Vagina (tissue), 2 donors: ENCODE data around the gene DOC2B.
"Not testable (repeated sequence)": the region's sequence is repeated elsewhere in the genome, so short reads cannot be mapped to it uniquely, and the experiment has no call there.

ENCODE experiments used
- POLR2A ChIP-seq, 2 donors: fragments of 450-650 bp; IDR thresholded peaks; one replicate each; pipeline ENCODE4 v1.6.1; 2017; ENCODE audit warnings: antibody characterized with exemption in 2 of 2, mild to moderate bottlenecking in 2 of 2, moderate library complexity in 2 of 2
- TF ChIP-seq, protein P1 (sequence below), 3 experiments: fragments of 450-650 bp in 2 of 3; fragments of 200-600 bp in 1 of 3; sonication (generic) in 1 of 3; IDR thresholded peaks; one replicate each; pipeline ENCODE4 v1.5.1; 2017 to 2019; ENCODE audit warnings: antibody characterized with exemption in 3 of 3, mild to moderate bottlenecking in 2 of 3, moderate library complexity in 2 of 3

DNA sequence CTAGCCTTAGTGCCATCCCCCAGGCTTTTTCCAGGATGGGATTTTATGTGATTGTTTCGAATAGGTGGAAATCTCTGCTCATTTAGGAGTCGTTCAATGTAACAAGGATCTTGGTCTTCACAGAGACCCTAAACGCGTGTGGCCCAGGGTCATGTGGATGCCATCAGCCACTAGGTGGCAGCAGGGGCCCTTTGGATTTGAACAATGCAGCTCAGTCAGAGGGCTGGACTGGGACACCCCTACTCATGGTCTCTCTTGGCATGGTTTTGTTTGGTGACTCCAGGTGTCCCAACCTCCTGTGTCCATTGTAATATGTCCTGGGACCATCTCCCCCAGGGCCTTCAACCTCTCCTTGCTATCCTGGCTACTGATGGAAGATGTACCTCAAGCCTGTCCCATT lies 44.9 kb downstream of the DOC2B start:
- TF ChIP-seq POLR2A (IDR thresholded peaks at IDR 0.05): not testable (repeated sequence)
- TF ChIP-seq, protein P1, sequence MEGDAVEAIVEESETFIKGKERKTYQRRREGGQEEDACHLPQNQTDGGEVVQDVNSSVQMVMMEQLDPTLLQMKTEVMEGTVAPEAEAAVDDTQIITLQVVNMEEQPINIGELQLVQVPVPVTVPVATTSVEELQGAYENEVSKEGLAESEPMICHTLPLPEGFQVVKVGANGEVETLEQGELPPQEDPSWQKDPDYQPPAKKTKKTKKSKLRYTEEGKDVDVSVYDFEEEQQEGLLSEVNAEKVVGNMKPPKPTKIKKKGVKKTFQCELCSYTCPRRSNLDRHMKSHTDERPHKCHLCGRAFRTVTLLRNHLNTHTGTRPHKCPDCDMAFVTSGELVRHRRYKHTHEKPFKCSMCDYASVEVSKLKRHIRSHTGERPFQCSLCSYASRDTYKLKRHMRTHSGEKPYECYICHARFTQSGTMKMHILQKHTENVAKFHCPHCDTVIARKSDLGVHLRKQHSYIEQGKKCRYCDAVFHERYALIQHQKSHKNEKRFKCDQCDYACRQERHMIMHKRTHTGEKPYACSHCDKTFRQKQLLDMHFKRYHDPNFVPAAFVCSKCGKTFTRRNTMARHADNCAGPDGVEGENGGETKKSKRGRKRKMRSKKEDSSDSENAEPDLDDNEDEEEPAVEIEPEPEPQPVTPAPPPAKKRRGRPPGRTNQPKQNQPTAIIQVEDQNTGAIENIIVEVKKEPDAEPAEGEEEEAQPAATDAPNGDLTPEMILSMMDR (IDR thresholded peaks at IDR 0.05): not testable (repeated sequence)
